GM18520 (cell line): ENCODE results near the gene CBARP.

ENCODE experiments used
- ATAC-seq: cut with Tn5 transposase; IDR thresholded peaks from one replicate; pipeline ENCODE4 v1.9.1; 2021; ENCODE audit not compliant: unreplicated experiment

Gene CBARP

GRCh38 chr19:1265615-1266128 lies 27.9 kb upstream of the CBARP start:
- no peak for ATAC-seq

- no peak for ATAC-seq
Observed at GRCh38 chr19:1264801-1265614, 27.2 kb upstream of the CBARP start.

GRCh38 chr19:1263188-1263587 lies 25.4 kb upstream of the CBARP start:
- no peak for ATAC-seq

DNA sequence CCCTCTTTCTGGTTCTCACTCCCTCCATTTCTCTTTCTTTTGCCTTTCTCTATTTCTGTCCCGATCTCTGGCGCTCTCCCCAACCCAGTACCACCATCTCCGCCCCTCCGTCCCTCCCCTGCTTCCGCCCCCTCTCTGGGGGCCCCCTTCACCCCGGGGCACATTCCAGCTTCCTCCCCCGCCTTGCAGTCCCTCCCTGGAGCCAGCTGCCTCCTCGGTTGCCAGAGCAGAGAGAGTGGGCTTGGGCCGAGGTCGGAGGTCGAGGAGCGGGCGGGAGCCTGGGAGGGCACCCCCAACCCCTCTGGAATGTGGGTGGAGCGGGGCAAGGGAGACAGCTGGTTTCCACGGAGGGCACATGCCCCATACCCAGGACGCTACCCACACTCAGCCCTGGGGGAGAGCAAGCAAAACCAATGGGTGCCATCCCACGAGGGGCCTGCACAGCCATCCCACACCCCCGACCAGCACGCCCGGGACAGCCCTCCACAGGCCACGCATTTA lies 24.9 kb upstream of the CBARP start:
- no peak for ATAC-seq

GRCh38 chr19:1261798-1262622 lies 24.2 kb upstream of the CBARP start:
- no peak for ATAC-seq

DNA sequence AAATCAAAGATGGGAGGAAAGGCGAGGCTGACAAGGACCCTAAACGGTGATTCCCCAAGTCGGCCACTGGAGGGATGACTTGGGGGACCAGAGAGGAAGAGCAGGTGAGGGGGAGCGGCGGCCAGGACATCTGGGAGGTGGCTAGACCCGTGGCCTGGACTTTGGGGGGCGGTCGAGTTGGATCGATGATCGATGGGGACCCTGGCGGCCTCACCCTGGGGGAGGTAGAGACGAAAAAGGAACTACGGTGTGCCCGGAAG lies 23.7 kb upstream of the CBARP start:
- ATAC-seq: no peak

- ATAC-seq: peak; percentile 58
Observed at GRCh38 chr19:1260749-1261537, 23.1 kb upstream of the CBARP start.

GRCh38 chr19:1259876-1260748 lies 22.3 kb upstream of the CBARP start:
- ATAC-seq: no peak

DNA sequence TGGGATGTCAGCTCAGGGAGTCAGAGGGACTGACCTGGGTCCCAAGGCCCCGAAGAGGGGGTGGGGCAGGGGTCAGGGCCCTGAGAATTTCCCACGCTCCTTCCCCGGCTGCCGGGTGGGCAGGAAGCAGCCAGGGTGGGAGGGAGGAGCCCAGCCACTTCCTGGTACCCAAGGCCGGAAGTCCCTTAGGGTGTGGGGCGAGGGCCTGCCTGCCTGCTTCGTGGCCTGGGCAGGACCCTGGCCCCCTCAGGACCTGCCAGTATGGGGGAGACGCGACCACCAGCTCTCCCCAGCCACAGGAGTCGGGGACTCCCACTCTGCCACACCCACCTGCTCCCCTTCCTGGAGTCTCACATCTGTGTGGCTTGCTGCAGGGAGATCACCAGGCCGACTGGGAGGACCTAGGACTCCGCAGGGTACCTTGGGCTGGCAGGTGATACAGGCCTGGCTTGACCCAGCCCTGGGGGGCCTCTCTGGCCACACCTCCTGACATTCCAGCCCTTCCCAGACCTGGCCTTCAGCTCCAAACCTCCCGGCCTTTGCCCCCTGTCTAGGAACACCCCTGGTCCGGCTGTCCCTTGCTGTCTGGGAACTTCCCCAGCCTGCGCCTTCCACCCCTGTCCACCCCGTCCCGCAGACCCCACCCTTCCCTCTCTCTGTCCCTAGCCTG lies 21.5 kb upstream of the CBARP start:
- no peak for ATAC-seq

GRCh38 chr19:1258707-1259205 lies 21.0 kb upstream of the CBARP start:
- no peak for ATAC-seq

DNA sequence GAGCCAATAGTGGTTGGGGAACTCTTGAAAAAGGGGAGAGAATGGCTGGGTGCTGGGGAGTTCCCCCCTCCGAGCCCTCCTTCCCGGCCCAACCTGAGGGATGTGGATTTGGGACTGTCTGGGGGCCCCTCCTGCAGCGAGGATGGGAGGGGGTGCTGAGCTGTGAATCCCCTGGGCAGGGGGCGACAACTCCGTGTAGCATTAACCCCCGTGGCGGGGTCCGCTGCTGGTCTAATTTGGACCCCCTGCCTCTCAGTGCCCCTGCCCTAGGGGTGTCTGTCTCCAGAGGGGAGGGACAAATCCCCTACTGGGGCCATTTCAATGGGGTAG lies 20.3 kb upstream of the CBARP start:
- no peak for ATAC-seq

- ATAC-seq: no peak
Observed at GRCh38 chr19:1257475-1258162, 19.8 kb upstream of the CBARP start.

- ATAC-seq: no peak
Observed at GRCh38 chr19:1256646-1257474, 19.1 kb upstream of the CBARP start.

GRCh38 chr19:1255186-1256161 lies 17.7 kb upstream of the CBARP start:
- ATAC-seq: no peak

DNA sequence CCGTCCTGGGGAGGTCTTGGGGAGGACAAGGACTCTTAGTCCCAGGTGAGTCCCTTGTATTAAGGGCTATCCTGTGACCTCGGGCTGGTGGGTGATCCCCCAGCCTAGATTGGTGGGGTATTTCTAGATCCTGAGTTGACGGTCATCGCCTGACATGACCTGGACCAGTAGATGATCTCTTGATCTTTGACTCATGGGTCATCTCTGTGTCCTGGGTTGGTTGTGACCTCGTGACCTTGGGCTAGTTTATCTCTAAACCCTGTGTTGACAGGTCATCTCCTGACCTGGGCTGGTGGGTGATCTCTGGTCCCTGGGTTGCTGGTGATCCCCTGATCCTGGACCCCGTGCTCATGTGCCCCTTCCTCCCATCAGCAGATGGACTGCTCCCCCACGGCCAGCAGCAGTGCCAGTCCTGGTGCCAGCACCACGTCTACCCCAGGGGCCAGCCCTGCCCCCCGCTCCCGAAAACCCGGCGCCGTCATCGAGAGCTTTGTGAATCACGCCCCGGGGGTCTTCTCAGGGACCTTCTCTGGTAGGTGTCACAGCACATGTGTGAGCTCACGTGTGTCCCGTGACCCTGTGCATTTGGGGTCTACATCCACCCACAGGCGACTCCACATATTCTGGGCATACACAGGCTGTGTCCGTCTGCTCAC lies 16.9 kb upstream of the CBARP start:
- ATAC-seq: no peak

GRCh38 chr19:1254081-1254527 lies 16.3 kb upstream of the CBARP start:
- no peak for ATAC-seq
